Measurements from ENCODE around the gene EOGT. TPM values are rescaled to one million over a fixed set of nuclear protein-coding genes. Genes with fewer than 3 reads are reported as not detected.

Gene EOGT
- total and polyA plus RNA-seq, 2 of the 4 experiments (the other 2 are of a cell fraction), result 12.3 to 41.2 TPM

- intact Hi-C loops (cut with micrococcal nuclease), result no loop called here
- H3K4ac ChIP-seq (ENCODE audit: low read depth, low read length), result no peak overlapping the region
- H3K23ac ChIP-seq (ENCODE audit: low read depth, low read length), result no peak overlapping the region
- H3K18ac ChIP-seq (ENCODE audit: low read depth, low read length), result no peak overlapping the region
- H3K9me1 ChIP-seq (ENCODE audit: insufficient read depth, low read length), result no peaks in the 10 kb centered on the region
- H3K27me3 ChIP-seq (ENCODE audit: control insufficient read depth, insufficient read depth, low read length), result no peaks in the 10 kb centered on the region
- no peak overlapping the region for H2BK5ac ChIP-seq (ENCODE audit: low read depth, low read length, poor library complexity, severe bottlenecking)
- no peaks in the 10 kb centered on the region for H3K79me1 ChIP-seq (ENCODE audit: low read depth in 1 of 2, low read length in 2 of 2)
- no peak overlapping the region for H2AFZ ChIP-seq (replicated peaks; ENCODE audit: low read length, poor library complexity)
- CTCF ChIA-PET, result no interaction called here
- H3K4me1 ChIP-seq (ENCODE audit: control insufficient read depth, insufficient read depth, low read length), result peaks cover 2% of the 10 kb centered on the region; the same call in 1 of the 2 replicates
- no peaks in the 10 kb centered on the region for H3K9me3 ChIP-seq (ENCODE audit: control insufficient read depth, insufficient read depth, low read length)
- DNase-seq (no peak), ATAC-seq (ENCODE audit: low read depth) (no peak)
- WGBS, 2 experiments (ENCODE audit: extremely low coverage in 2 of 2, insufficient read length in 1 of 2), result no CpG with 5 or more reads among the region's 6 CpGs
- H2BK120ac ChIP-seq (ENCODE audit: low read depth, low read length), result no peak overlapping the region
- in situ Hi-C loops (cut with MboI; ENCODE audit: low sequenced_read_pairs), result no loop called here
- no peak overlapping the region for H4K8ac ChIP-seq (ENCODE audit: low read depth in 2 of 2, low read length in 2 of 2)
- no peak overlapping the region for H3K56ac ChIP-seq (ENCODE audit: extremely low read depth, insufficient read depth, low read length)
- H2BK20ac ChIP-seq (ENCODE audit: low read depth, low read length), result no peak overlapping the region
- dilution Hi-C loops (cut with HindIII; ENCODE audit: low sequenced_read_pairs, unreplicated experiment), result no loop called here
- no peaks in the 10 kb centered on the region for H4K20me1 ChIP-seq (ENCODE audit: insufficient read depth, low read length)
- TF ChIP-seq MAFK (IDR thresholded peaks at IDR 0.05; ENCODE audit: low read depth, low read length), result no peak
- TF ChIP-seq RAD21 (IDR thresholded peaks at IDR 0.05; ENCODE audit: low read length), result no peak
- no peak for TF ChIP-seq POLR2A (IDR thresholded peaks at IDR 0.05; ENCODE audit: low read depth, low read length)
- no peak overlapping the region for H2AK9ac ChIP-seq (replicated peaks; ENCODE audit: low read depth, low read length, poor library complexity)
- no TSS peak for BruUV-seq (replicated peaks)
- no peak overlapping the region for H3K27ac ChIP-seq (ENCODE audit: insufficient read depth, low read length)
- H3K36me3 ChIP-seq (ENCODE audit: control insufficient read depth, insufficient read depth, low read length), result peaks cover 31% of the 10 kb centered on the region
- H2BK15ac ChIP-seq (ENCODE audit: low read depth, low read length), result no peak overlapping the region
- no peak overlapping the region for H3K9ac ChIP-seq (ENCODE audit: low read depth, low read length)
- no peak overlapping the region for H4K91ac ChIP-seq (ENCODE audit: insufficient read depth, low read depth, low read length)
- H2AK5ac ChIP-seq (ENCODE audit: low read depth, low read length), result no peak overlapping the region
- H3K14ac ChIP-seq (replicated peaks; ENCODE audit: low read depth, low read length), result no peak overlapping the region
- no peak overlapping the region for H3K4me2 ChIP-seq (ENCODE audit: low read depth, low read length)
- no peak overlapping the region for H3K4me3 ChIP-seq (ENCODE audit: insufficient read depth, low read depth, low read length)
- no peak overlapping the region for H4K5ac ChIP-seq (ENCODE audit: low read depth, low read length)
- POLR2A ChIA-PET (ENCODE audit: unreplicated experiment), result no interaction called here
These were observed 26.2 kb downstream of the EOGT start for GRCh38 chr3:68987322-68987721.

Measured in IMR-90 (cell line).